H9 (cell line): Measurements from ENCODE around the gene CTNNBL1. TPM values are rescaled to one million over a fixed set of nuclear protein-coding genes. Genes with fewer than 3 reads are reported as not detected.

ENCODE experiments used
- DNase-seq: peaks from one replicate; pipeline ENCODE4 v3.0.0-alpha.2; 2017
- H2AFZ ChIP-seq: one replicate; pipeline ENCODE4 v1.6.1; 2013; ENCODE audit warnings: mild to moderate bottlenecking, low read length, control low read depth, moderate library complexity
- H2AK5ac ChIP-seq: 2 replicates; pipeline ENCODE4 v1.6.1; 2013; ENCODE audit warnings: low read length, control low read depth, mixed read lengths; ENCODE audit not compliant: insufficient read length
- H2BK120ac ChIP-seq: one replicate; pipeline ENCODE4 v1.6.1; 2013; ENCODE audit warnings: low read depth, mild to moderate bottlenecking, low read length, control low read depth, inconsistent platforms; ENCODE audit not compliant: poor library complexity, severe bottlenecking
- H2BK12ac ChIP-seq: 2 replicates; pipeline ENCODE4 v1.6.1; 2013; ENCODE audit warnings: low read length, control low read depth, mixed read lengths, low read depth; ENCODE audit not compliant: insufficient read length
- H2BK15ac ChIP-seq: 2 replicates; pipeline ENCODE4 v1.6.1; 2013; ENCODE audit warnings: low read depth, low read length, control low read depth
- H2BK20ac ChIP-seq: one replicate; pipeline ENCODE4 v1.6.1; 2013; ENCODE audit warnings: low read depth, mild to moderate bottlenecking, low read length, control low read depth, inconsistent platforms; ENCODE audit not compliant: poor library complexity, severe bottlenecking
- H2BK5ac ChIP-seq: 2 replicates; pipeline ENCODE4 v1.6.1; 2013; ENCODE audit warnings: low read length, control low read depth, mixed read lengths; ENCODE audit not compliant: insufficient read length
- H3K14ac ChIP-seq: 2 replicates; pipeline ENCODE4 v1.6.1; 2013; ENCODE audit warnings: low read length, control low read depth; ENCODE audit not compliant: insufficient read depth
- H3K18ac ChIP-seq: 2 replicates; pipeline ENCODE4 v1.6.1; 2013; ENCODE audit warnings: low read depth, mild to moderate bottlenecking, mixed read lengths, low read length, control low read depth; ENCODE audit not compliant: insufficient read length
- H3K23ac ChIP-seq: 2 replicates; pipeline ENCODE4 v1.6.1; 2013; ENCODE audit warnings: low read length, control low read depth, mixed read lengths, low read depth; ENCODE audit not compliant: insufficient read length
- H3K23me2 ChIP-seq: 2 replicates; pipeline ENCODE4 v1.6.1; 2013; ENCODE audit warnings: low read depth, mild to moderate bottlenecking, mixed read lengths, low read length, control low read depth; ENCODE audit not compliant: insufficient read length, poor library complexity, severe bottlenecking
- H3K27ac ChIP-seq: 2 replicates; pipeline ENCODE4 v1.5.1; 2013; ENCODE audit warnings: low read length, control low read depth, mixed read lengths, low read depth; ENCODE audit not compliant: insufficient read length
- H3K27me3 ChIP-seq: 2 replicates; pipeline ENCODE4 v1.6.1; 2013; ENCODE audit warnings: low read length, control low read depth, inconsistent platforms; ENCODE audit not compliant: insufficient read depth
- H3K4ac ChIP-seq: 2 replicates; pipeline ENCODE4 v1.6.1; 2013; ENCODE audit warnings: low read depth, mild to moderate bottlenecking, control low read depth, inconsistent platforms, low read length, moderate library complexity
- H3K4me1 ChIP-seq: 2 replicates; pipeline ENCODE4 v1.6.1; 2013; ENCODE audit warnings: low read length, control low read depth, inconsistent platforms; ENCODE audit not compliant: insufficient read depth
- H3K4me2 ChIP-seq: 2 replicates; pipeline ENCODE4 v1.6.1; 2013; ENCODE audit warnings: low read length, control low read depth, mixed read lengths; ENCODE audit not compliant: insufficient read length, insufficient read depth
- H3K56ac ChIP-seq: 2 replicates; pipeline ENCODE4 v1.6.1; 2013; ENCODE audit warnings: low read depth, mild to moderate bottlenecking, mixed read lengths, low read length, control low read depth; ENCODE audit not compliant: insufficient read length
- H3K79me1 ChIP-seq: 2 replicates; pipeline ENCODE4 v1.6.1; 2013; ENCODE audit warnings: low read depth, mild to moderate bottlenecking, moderate library complexity, low read length, control low read depth, inconsistent platforms; ENCODE audit not compliant: insufficient read depth, poor library complexity, severe bottlenecking
- H3K79me2 ChIP-seq: 2 replicates; pipeline ENCODE4 v1.6.1; 2013; ENCODE audit warnings: low read length, control low read depth, inconsistent platforms; ENCODE audit not compliant: insufficient read depth
- H3K9ac ChIP-seq: 2 replicates; pipeline ENCODE4 v1.6.1; 2013; ENCODE audit warnings: low read length, control low read depth, mixed read lengths; ENCODE audit not compliant: insufficient read length; ENCODE audit errors: extremely low read depth
- H3K9me3 ChIP-seq: one replicate; pipeline ENCODE4 v1.6.1; 2013; ENCODE audit warnings: low read depth, low read length, inconsistent platforms; ENCODE audit not compliant: control insufficient read depth
- H3T11ph ChIP-seq: one replicate; pipeline ENCODE4 v1.6.1; 2013; ENCODE audit warnings: mild to moderate bottlenecking, low read length, control low read depth, inconsistent platforms
- H4K20me1 ChIP-seq: one replicate; pipeline ENCODE4 v1.6.1; 2013; ENCODE audit not compliant: control insufficient read depth, insufficient read length, insufficient read depth
- H4K5ac ChIP-seq: 2 replicates; pipeline ENCODE4 v1.6.1; 2013; ENCODE audit warnings: low read depth, mild to moderate bottlenecking, mixed read lengths, low read length, control low read depth; ENCODE audit not compliant: insufficient read length
- H4K8ac ChIP-seq: replicated peaks from 2 replicates; pipeline ENCODE4 v1.6.1; 2013; ENCODE audit warnings: low read length, control low read depth, mixed read lengths, low read depth; ENCODE audit not compliant: insufficient read length
- H4K91ac ChIP-seq: 2 replicates; pipeline ENCODE4 v1.6.1; 2013; ENCODE audit warnings: low read depth, mild to moderate bottlenecking, moderate library complexity, mixed read lengths, low read length, control low read depth; ENCODE audit not compliant: insufficient read length
- H3K27ac Mint-ChIP-seq, 3 experiments: 2 replicates in 2 of 3; 3 replicates in 1 of 3; pipeline ENCODE4 v1.8.0; 2020 to 2021; ENCODE audit warnings: mixed read lengths in 3 of 3, mild to moderate bottlenecking in 1 of 3, moderate library complexity in 1 of 3
- H3K27me3 Mint-ChIP-seq: 2 replicates; pipeline ENCODE4 v1.8.0; 2021; ENCODE audit warnings: low read depth, mild to moderate bottlenecking, moderate library complexity, mixed read lengths
- H3K36me3 Mint-ChIP-seq, 3 experiments: 2 replicates in 2 of 3; 3 replicates in 1 of 3; pipeline ENCODE4 v1.8.0; 2020 to 2021; ENCODE audit warnings: low read depth in 3 of 3, mixed read lengths in 3 of 3; ENCODE audit not compliant: insufficient read depth in 1 of 3
- H3K4me1 Mint-ChIP-seq, 2 experiments: 2 replicates each; pipeline ENCODE4 v1.8.0; 2020; ENCODE audit warnings: mixed read lengths in 2 of 2
- H3K4me3 Mint-ChIP-seq, 2 experiments: 2 replicates in 1 of 2; 3 replicates in 1 of 2; pipeline ENCODE4 v1.8.0; 2020 to 2021; ENCODE audit warnings: mild to moderate bottlenecking in 2 of 2, mixed read lengths in 2 of 2, moderate library complexity in 1 of 2
- H3K9me3 Mint-ChIP-seq, 2 experiments: 2 replicates in 1 of 2; 3 replicates in 1 of 2; pipeline ENCODE4 v1.8.0; 2020; ENCODE audit warnings: mild to moderate bottlenecking in 2 of 2, mixed read lengths in 2 of 2, moderate library complexity in 1 of 2
- CTCF ChIP-seq: fragments of 200-600 bp; sonication (generic); conservative IDR thresholded peaks from 3 replicates; pipeline ENCODE4 v1.8.0; 2021; ENCODE audit warnings: antibody characterized with exemption, mild to moderate bottlenecking
- WGBS: extraction: QIAGEN DNeasy Blood & Tissue Kit; methylation state at CpG from one replicate; pipeline ENCODE4 v1.1.7; 2013; ENCODE audit warnings: missing lambda C conversion rate, low lambda C conversion rate, mixed read lengths; ENCODE audit not compliant: insufficient read length; ENCODE audit errors: extremely low coverage; 5-methylcytosine and 5-hydroxymethylcytosine counted together
- total RNA-seq: library from RNA; stranded (reverse); gene quantifications from 2 replicates; pipeline ENCODE4 v1.2.1, GENCODE V29; 2021

CTNNBL1 gene
- total RNA-seq, 1 experiment from 2014 or later: 67.2 TPM

- no peak overlapping the region for H3K18ac ChIP-seq
- no peak overlapping the region for H2BK120ac ChIP-seq
- H3K4me2 ChIP-seq: no peak overlapping the region
- no peak for TF ChIP-seq CTCF
- H2BK12ac ChIP-seq: no peak overlapping the region
- no peak overlapping the region for H2AK5ac ChIP-seq
- H3K9ac ChIP-seq: no peak overlapping the region
- no peak overlapping the region for H3K27ac ChIP-seq
- H4K91ac ChIP-seq: no peak overlapping the region
- H3K9me3 ChIP-seq: no peaks in the 10 kb centered on the region
- Mint-ChIP-seq H3K36me3 (peaks cover 0 to 4% (median 3%) of the 10 kb centered on the region in 3 experiments; a peak in 3 of 7 replicates), H3K4me3 (no peak overlapping the region), H3K4me1 (peaks cover 6 to 21% of the 10 kb centered on the region in 2 experiments), H3K27me3 (no peaks in the 10 kb centered on the region), H3K9me3 (no peaks in the 10 kb centered on the region), H3K27ac (no peak overlapping the region; a peak in 2 of 7 replicates)
- no peak overlapping the region for H3K4ac ChIP-seq
- no peaks in the 10 kb centered on the region for H3K23me2 ChIP-seq
- no peak overlapping the region for H2BK20ac ChIP-seq
- H3K23ac ChIP-seq: no peak overlapping the region
- H3K27me3 ChIP-seq: no peaks in the 10 kb centered on the region
- no peak overlapping the region for H3K56ac ChIP-seq
- no peak overlapping the region for H2AFZ ChIP-seq
- no peaks in the 10 kb centered on the region for H3K79me2 ChIP-seq
- H4K5ac ChIP-seq: no peak overlapping the region
- no peaks in the 10 kb centered on the region for H3K4me1 ChIP-seq
- WGBS: no CpG with 5 or more reads among the region's 12 CpGs
- no peaks in the 10 kb centered on the region for H4K20me1 ChIP-seq
- no peak overlapping the region for H3T11ph ChIP-seq
- no peak overlapping the region for H4K8ac ChIP-seq
- H2BK15ac ChIP-seq: no peak overlapping the region
- no peak overlapping the region for H2BK5ac ChIP-seq
- no peak for DNase-seq
- no peak overlapping the region for H3K14ac ChIP-seq
- no peaks in the 10 kb centered on the region for H3K79me1 ChIP-seq
These were observed 185.2 kb downstream of the CTNNBL1 start for GRCh38 chr20:37878835-37879599.
